Choroid plexus epithelial cell (primary cell): Measurements from ENCODE around the gene ABHD18.
"Not testable (repeated sequence)": the region's sequence is repeated elsewhere in the genome, so short reads cannot be mapped to it uniquely, and the experiment has no call there.

Experiments used
- DNase-seq: peaks from one replicate; pipeline ENCODE4 v3.0.0-alpha.2; 2010; ENCODE audit warnings: low read depth
- H3K4me3 ChIP-seq: 2 replicates; pipeline ENCODE4 v1.5.1; 2011; ENCODE audit warnings: low read depth, mild to moderate bottlenecking, control low read depth, low read length, moderate library complexity
- TF ChIP-seq, protein P1 (sequence below): conservative IDR thresholded peaks from 2 replicates; pipeline ENCODE4 v1.5.1; 2011; ENCODE audit warnings: low read depth, mild to moderate bottlenecking, control low read depth, inconsistent platforms, low read length, moderate library complexity

ABHD18 gene

DNA sequence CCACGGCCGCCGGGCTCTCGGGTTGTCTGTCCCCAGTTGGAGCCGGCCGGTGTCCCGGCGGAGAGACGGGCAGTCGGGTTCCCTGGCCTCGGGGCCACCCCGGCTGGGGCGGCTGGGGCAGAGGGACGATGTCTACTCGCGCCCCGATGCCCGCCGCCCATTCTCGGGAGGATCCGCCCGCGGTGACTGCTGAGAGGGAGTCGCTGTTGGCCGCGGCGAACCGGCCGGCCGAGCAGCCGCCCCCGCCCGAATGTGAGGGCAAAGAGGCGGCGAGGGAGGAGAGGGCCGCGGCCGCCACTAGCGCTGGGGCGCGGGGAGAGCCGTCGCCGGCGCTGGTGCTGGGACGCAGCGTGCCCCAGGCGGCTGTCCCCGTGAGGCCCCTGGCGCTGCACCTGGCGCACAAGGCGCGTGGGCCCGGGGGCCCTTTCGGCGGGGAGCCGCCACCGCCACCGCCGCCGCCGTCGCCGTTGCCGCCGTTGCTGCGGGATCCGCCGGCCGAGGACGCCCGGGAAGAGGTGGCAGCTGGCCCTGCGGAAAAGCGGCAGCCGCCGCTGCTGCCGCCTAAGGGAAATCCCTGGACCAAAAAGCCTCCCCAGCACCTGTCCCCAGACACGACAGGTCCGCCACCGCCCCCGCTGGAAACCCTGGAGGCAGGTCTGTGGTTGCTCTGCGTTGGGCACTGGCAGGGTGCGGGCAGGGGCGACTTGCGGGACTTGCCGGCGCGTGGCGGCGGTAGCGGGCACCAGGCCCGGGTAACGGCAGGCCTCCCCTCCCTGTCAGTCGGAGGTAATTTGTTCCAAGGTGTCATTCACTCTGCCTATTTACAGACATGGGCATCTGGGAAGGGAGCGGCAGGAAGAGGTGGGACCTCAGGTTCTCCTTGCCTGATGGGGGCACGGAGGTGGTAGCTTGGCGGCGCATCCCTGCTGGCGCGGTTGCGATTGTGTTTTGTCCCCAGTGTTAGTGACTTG, 96.6 kb downstream of the ABHD18 start:
- peak; percentile 36 for DNase-seq
- H3K4me3 ChIP-seq = peak overlapping the region; percentile 81
- TF ChIP-seq, protein P1, sequence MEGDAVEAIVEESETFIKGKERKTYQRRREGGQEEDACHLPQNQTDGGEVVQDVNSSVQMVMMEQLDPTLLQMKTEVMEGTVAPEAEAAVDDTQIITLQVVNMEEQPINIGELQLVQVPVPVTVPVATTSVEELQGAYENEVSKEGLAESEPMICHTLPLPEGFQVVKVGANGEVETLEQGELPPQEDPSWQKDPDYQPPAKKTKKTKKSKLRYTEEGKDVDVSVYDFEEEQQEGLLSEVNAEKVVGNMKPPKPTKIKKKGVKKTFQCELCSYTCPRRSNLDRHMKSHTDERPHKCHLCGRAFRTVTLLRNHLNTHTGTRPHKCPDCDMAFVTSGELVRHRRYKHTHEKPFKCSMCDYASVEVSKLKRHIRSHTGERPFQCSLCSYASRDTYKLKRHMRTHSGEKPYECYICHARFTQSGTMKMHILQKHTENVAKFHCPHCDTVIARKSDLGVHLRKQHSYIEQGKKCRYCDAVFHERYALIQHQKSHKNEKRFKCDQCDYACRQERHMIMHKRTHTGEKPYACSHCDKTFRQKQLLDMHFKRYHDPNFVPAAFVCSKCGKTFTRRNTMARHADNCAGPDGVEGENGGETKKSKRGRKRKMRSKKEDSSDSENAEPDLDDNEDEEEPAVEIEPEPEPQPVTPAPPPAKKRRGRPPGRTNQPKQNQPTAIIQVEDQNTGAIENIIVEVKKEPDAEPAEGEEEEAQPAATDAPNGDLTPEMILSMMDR = no peak

DNA sequence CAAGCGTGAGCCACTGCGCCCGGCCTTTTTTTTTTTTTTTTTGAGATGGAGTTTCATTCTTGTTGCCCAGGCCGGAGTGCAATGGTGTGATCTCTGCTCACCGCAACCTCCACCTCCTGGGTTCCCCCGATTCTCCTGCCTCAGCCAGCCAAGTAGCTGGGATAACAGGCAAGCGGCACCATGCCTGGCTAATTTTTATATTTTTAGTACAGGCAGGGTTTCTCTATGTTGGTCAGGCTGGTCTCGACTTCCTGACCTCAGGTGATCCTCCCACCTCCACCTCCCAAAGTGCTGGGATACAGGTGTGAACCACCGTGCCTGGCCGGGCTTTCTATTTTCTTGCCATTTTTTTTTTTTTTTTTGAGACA, 101.2 kb downstream of the ABHD18 start:
- DNase-seq, H3K4me3 ChIP-seq: not testable (repeated sequence)

DNA sequence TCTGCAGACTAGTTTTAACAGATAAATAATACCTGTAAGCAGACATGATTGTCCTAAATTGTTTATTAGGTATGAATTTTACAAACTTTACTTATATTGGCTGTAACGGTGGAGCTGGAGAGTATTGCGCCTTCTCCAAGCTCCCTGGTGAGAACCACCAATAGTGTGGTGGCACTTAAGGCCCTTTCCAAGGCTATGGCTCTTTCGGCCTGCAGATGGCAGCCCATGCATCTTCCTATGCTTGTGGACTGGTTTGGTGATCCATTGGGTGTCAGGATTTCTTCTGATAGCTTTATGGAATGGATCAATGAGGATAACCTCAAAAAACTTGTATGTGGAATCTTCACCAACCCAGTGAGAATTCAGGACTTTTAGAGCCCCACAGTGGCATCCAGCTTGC, 103.7 kb downstream of the ABHD18 start:
- peak; percentile 74 for DNase-seq
- TF ChIP-seq, protein P1 = peak; percentile 74
- H3K4me3 ChIP-seq = no peak overlapping the region

DNA sequence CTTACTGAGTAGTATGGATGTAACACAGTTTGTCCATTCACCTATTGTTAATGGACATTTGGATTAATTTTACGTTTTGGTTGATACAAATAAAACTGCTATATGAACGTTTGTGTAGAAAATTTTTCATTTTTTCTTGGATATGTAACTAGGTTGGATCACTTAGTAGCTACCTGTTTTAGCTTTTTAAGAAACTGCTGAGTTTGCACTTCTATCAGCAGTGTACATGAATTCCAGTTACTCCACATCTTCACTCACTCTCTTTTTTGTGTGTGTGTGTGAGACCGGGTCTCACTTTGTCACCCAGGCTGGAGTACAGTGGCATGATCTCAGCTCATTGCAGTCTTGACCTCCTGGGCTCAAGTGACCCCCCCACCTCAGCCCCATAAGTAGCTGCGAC, 111.3 kb downstream of the ABHD18 start:
- DNase-seq = no peak
- TF ChIP-seq, protein P1 = no peak
- H3K4me3 ChIP-seq = no peak overlapping the region
